Fibroblast of peridontal ligament (primary cell): ENCODE results near the gene NIPAL4.

Experiments used
- DNase-seq: peaks from one replicate; pipeline ENCODE4 v3.0.0-alpha.2; 2010; ENCODE audit errors: extremely low read depth

NIPAL4 gene

GRCh38 chr5:157485811-157486210 is 25.8 kb downstream of the NIPAL4 start:
- no peak for DNase-seq

- no peak for DNase-seq
Observed at GRCh38 chr5:157486221-157486681, 26.2 kb downstream of the NIPAL4 start.

- DNase-seq: no peak
Observed at GRCh38 chr5:157486861-157487260, 26.8 kb downstream of the NIPAL4 start.

GRCh38 chr5:157487358-157487757 is 27.3 kb downstream of the NIPAL4 start:
- DNase-seq: no peak

GRCh38 chr5:157491471-157491995 is 31.5 kb downstream of the NIPAL4 start:
- DNase-seq: no peak

- no peak for DNase-seq
Observed at GRCh38 chr5:157492886-157493285, 32.9 kb downstream of the NIPAL4 start.

GRCh38 chr5:157494178-157494832 is 34.3 kb downstream of the NIPAL4 start:
- no peak for DNase-seq

- DNase-seq: no peak
Observed at GRCh38 chr5:157496864-157497263, 36.9 kb downstream of the NIPAL4 start.

GRCh38 chr5:157497875-157498611 is 38.0 kb downstream of the NIPAL4 start:
- DNase-seq: no peak

GRCh38 chr5:157502143-157502647 is 42.2 kb downstream of the NIPAL4 start:
- DNase-seq: no peak

- no peak for DNase-seq
Observed at GRCh38 chr5:157504053-157504452, 44.0 kb downstream of the NIPAL4 start.

- no peak for DNase-seq
Observed at GRCh38 chr5:157505496-157505895, 45.5 kb downstream of the NIPAL4 start.

GRCh38 chr5:157506066-157506590 is 46.1 kb downstream of the NIPAL4 start:
- no peak for DNase-seq

GRCh38 chr5:157506981-157507780 is 47.2 kb downstream of the NIPAL4 start:
- DNase-seq: peak; percentile 49

GRCh38 chr5:157509093-157509492 is 49.1 kb downstream of the NIPAL4 start:
- no peak for DNase-seq

GRCh38 chr5:157509587-157509986 is 49.6 kb downstream of the NIPAL4 start:
- DNase-seq: no peak

GRCh38 chr5:157510682-157511081 is 50.7 kb downstream of the NIPAL4 start:
- DNase-seq: no peak

- peak; percentile 98 for DNase-seq
Observed at GRCh38 chr5:157511651-157512644, 51.9 kb downstream of the NIPAL4 start.

- no peak for DNase-seq
Observed at GRCh38 chr5:157513182-157513581, 53.2 kb downstream of the NIPAL4 start.

- no peak for DNase-seq
Observed at GRCh38 chr5:157514974-157515373, 55.0 kb downstream of the NIPAL4 start.

GRCh38 chr5:157516006-157516405 is 56.0 kb downstream of the NIPAL4 start:
- peak; percentile 75 for DNase-seq
